Fibroblast of skin of back (primary cell): Measurements from ENCODE around the gene TP53TG3F. TPM values are rescaled to one million over a fixed set of nuclear protein-coding genes. Genes with fewer than 3 reads are reported as not detected.
"Not testable (repeated sequence)": the region's sequence is repeated elsewhere in the genome, so short reads cannot be mapped to it uniquely, and the experiment has no call there.

Experiments used
- DNase-seq: peaks from one replicate; pipeline ENCODE4 v3.0.0-alpha.2; 2013
- polyA plus RNA-seq, 2 experiments: library from polyadenylated mRNA; unstranded; fragments of 120-200 nt; gene quantifications; one replicate each; pipeline ENCODE4 v1.2.1, GENCODE V29; 2013; ENCODE audit not compliant: insufficient read length in 2 of 2

The TP53TG3F gene, protein sequence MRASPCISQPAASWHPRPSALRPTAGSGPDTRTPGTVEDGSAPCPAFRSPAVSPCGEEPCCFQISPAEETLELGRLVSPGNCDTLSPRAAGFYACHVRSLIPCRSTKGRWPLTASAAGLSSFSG
- not detected for polyA plus RNA-seq (2013, experiment 1 of 2; ENCODE audit: insufficient read length)
- not detected for polyA plus RNA-seq (2013, experiment 2 of 2; ENCODE audit: insufficient read length)

GRCh38 chr16:33459312-33459711 lies at the start of gene TP53TG3F:
Gene TP53TG3F, plus strand, starts transcription at chr16:33459612. Its CDS starts 68 bp downstream, at chr16:33459680.
- DNase-seq, result not testable (repeated sequence)

DNA sequence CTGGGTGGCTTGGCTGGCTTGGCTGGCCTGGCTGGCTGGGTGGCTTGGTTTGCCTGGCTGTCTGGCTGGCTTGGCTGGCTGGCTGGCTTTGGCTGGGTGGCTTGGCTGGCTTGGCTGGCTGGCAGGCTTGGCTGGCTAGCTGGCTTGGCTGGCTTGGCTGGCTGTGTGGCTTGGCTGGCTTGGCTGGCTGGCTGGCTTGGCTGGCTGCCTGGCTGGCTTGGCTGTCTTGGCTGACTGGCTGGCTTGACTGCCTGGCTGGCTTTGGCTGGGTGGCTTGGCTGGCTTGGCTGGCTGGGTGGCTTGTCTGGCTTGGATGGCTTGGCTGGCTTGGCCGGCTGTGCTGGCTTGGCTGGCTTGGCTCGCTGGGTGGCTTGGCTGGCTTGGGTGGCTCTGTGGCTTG lies 32.2 kb downstream of the TP53TG3F start:
- not testable (repeated sequence) for DNase-seq

DNA sequence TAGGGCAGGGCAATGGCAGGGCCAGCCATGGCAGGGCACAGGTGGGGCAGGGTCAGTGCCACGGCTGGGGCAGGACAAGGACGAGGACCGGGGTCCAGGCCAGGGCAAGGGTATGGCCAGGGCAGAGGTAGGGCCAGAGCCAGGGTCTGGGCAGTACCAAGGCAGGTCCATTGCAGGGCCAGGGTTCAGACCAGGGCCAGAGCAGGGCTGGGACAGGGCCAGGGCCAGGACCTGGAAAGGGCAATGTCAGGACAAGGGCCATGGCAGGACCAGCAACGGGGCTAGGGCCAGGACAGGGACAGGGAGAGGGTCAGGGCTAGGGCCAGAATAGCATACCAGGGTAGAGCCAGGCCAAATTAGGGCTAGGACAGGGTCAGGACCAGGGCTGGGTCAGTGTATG lies 47.8 kb downstream of the TP53TG3F start:
- DNase-seq, result not testable (repeated sequence)

GRCh38 chr16:33509070-33509469 lies 49.7 kb downstream of the TP53TG3F start:
- DNase-seq, result not testable (repeated sequence)

DNA sequence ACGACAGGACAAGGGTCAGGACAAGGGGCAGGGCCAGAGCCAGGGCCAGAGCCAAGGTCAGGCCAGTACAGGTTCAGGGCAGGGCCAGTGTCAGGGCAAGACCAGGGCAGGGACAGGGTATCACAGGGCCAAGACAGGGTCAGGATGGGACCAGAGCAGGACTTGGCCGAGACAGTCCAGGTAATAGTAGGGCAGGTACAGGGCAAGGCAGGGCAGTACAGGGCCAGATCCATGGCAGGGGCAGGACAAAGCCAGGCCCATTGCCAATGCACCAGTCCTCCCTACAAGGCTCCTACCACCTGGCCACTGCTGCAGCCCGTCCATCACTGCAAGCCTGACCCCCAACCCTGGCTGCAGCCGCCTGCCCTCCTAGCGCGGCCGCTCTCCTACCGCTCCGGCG lies 50.5 kb downstream of the TP53TG3F start:
- not testable (repeated sequence) for DNase-seq
